Fibroblast of skin of right biceps (primary cell): ENCODE data around the gene GDF9.

Experiments
- DNase-seq: peaks from one replicate; pipeline ENCODE4 v3.0.0-alpha.2; 2013

GDF9 gene

GRCh38 chr5:132834057-132834456, 32.2 kb downstream of the GDF9 start:
- no peak for DNase-seq

GRCh38 chr5:132832612-132833011, 33.7 kb downstream of the GDF9 start:
- no peak for DNase-seq

DNA sequence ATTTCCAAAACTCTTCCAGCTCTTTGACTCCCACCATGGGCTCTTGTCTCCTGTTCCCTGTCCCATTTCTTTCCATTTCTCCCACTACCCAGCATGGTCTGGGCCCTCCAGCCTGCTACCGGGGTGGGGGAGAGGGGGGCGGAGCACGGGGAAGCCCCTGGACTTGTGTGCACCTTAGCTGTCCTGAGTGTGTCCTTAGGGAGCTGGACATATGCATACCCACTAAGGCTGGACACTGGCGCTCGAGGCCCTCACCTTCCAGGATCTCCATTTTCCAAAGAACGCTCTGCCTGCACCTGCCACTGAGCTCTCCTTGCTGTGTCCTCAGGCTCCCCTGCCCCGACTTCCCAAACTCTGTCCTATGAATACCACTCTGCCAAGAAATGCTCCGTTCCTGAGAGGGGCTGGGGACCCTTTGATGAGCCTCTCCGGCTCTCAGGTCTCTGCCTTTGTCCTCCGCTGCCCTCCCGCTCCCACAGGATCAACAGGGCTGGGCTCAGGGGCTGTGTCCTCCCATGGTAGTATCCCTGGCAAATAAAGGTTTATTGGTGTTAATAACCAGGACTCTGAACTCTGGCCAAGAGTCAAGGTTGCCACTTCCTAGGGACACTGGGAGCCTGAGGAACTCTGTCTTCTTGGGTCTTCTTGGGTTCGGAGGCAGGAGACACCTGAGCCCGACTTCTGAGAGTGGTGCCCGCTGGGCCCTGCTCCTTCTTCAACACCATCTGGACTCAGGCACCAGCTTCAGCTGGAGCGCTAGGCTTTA, 35.0 kb downstream of the GDF9 start:
- no peak for DNase-seq

DNA sequence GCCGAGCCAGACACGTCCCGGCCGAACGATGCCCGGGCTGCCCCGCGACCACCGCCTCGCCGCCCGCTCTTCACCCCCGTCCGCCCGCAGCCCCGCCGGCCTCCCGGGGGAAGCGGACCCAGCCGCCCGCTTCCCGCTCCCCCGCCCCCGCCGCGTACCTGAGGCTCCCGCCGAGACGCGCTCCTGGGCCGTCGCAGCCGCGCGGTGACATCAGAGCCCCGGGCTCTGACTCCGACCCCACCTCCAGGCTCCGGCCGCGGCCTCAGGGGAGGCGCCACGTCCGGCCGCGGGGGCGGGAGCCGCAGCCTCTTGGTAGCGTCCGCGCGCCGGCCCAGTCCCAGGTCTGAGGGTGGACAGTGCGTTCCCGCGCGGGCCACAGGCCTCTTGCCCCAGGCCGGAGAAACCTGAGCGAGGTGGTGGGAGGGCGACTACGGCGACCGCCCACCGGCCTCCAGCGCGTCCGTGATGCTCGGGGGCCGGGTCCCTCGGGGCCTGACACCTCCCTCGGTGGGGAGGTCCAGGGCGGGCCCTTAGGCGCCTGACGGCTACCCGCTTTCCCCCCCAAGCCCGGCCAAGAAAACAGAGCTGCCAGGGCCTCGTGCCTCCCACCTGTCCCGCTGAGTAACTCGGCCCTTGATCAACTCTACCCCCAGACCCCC, 35.7 kb downstream of the GDF9 start, which contains the start of gene SHROOM1:
TSS of gene SHROOM1 (minus strand) at position 212 of the 659 bp plus-strand sequence. CDS start 4,507 bp downstream, outside the sequence.
- DNase-seq = peak; percentile 20

DNA sequence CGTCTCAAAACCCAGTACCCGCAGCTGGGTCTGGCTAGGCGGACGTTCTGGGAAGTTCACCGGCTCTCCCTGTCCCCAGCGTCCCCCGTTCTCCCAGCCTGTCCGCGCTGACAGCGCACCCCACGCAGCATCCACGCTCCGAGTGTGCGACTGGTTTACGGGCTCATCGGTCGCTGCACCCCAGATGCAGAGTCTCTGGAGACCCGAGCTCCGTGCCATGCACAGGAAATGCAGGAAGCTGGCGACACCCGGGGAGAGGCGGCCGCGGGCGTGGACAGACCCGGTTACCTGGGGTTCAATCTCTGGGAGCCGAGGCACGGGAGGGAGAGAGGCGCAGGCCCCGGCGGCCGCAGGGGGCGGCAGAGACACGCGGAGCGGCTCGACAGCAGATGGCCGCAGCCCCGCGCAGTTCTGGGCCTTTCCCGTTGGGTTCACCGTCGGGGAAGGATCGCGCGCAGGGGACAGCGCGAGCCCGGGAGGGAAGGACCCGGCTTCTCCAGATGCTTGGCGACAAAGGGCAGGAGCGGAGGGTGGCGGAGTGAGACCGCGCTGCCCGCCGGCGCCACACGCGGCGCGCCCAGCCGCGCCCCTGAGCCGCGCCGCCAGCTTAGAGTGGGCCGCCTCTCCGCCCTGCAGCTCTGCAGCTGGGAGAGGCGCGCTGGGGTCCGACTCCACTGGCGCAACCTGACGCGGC, 36.4 kb downstream of the GDF9 start:
- peak; percentile 64 for DNase-seq

DNA sequence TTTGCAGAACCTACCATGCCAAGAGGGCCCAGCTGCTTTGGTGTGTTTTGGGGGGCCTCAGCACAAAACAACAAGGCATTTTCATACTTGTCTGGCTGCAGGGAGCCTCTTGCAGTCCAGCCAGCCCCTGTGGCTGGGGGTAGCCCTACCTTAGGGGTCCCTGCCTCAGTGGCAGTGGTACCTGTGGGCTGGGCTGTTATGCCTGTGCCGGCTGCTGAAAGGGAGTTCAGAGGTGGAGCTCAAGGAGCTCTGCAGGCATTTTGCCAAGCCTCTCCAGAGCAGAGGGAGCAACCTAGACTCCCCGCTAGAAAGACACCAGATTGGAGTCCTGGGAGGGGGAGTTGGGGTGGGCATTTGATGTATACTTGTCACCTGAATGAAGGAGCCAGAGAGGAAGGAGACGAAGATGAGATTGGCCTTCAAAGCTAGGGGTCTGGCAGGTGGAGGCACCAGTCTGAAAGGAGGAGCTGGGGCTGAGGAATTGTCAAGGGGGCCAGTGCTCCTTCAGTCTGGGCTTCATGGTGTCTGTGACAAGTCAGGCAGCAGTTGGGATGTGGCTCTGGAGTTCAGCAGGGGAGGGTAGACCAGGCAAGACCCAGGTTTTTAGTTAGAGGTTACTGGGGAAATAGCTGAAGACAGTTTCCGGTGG, 37.3 kb downstream of the GDF9 start:
- no peak for DNase-seq

DNA sequence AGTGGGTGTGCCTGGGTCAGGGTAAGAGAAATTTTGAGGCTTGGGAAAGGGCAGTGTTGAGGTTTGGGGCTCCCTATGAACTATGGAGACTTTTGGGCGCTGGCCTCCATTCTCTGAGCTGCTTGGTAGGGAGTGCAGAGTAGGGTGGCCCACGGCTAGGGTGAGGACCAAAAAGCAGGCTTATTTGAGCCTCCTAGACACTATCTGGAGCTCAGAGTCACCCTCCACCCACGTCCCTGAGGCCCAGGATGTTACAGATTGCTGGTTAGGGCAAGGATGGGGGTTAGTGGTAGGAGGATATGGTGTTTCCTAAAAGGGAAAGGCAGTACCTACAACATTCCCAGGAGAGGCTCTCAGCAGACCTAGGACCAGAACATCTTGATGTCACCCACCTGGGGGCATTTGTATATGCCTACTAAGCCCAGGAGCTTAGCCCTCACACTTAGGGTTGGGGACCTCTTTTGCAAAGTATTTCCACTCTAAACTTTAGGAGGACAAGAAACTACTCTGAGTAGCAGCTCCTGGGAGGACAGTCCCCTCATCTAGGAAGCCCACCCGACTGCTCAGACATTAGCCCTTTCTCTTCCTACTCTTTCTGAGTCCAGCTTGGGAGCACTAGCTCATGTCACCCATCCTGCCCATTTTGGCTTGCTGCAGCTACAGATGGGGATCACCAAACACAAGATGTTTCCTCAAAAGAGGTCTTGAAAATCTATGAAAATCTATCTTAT, 38.2 kb downstream of the GDF9 start:
- DNase-seq = no peak

DNA sequence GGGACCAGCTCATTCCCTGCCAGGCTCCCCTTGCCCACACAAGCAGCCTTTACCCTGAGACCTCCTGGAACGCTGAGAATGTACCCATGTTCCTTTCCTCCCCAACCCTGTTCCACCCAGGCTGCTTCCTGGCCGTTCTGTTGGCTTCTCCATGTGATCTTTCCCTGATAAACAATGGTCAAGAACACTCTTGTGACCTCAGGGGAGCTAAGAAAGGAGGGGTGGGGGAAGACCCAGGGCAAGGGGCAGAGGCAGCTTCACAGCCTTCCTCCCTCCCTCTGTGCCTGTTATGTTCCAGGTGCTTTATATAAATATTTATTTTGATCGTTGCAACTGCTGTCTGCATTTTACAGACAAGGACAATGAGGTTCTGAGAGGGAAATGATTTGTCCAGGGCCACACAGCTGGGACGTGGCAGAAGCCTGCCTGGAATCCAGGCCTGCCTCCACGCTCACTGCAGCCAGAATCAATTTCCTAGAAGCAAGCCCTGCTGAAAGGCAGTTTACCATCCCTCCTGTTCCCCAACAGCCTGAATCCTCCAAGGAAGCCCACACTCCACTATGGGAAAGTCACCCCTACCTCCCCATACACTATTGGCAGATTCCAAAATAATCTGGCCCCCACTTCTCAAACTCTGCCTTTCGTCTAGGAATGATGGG, 39.7 kb downstream of the GDF9 start:
- DNase-seq = no peak

- DNase-seq = no peak
Measured at GRCh38 chr5:132825834-132826391, 40.4 kb downstream of the GDF9 start.

GRCh38 chr5:132825033-132825833, 41.0 kb downstream of the GDF9 start:
- no peak for DNase-seq

DNA sequence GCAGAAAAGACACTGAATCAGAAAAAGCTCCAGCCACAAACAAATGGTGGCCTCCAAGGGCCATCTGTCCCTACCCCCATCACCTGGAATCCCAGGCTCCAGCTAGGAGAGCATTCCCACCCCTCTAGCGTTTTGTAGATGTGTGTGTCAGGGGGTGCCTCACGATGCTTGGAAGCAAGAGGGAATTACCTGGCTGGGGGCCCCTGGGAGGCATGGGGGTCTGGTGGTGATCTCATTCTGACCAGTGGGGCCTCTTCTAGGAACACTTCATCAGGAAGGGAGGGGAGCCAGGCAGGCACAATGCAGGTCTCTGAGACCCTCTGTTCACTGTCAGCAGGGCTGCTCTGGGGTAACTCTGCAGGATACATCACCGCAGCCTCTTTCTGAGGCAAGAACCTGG, 41.8 kb downstream of the GDF9 start:
- DNase-seq = no peak

- DNase-seq = no peak
Measured at GRCh38 chr5:132823481-132824050, 42.7 kb downstream of the GDF9 start.

DNA sequence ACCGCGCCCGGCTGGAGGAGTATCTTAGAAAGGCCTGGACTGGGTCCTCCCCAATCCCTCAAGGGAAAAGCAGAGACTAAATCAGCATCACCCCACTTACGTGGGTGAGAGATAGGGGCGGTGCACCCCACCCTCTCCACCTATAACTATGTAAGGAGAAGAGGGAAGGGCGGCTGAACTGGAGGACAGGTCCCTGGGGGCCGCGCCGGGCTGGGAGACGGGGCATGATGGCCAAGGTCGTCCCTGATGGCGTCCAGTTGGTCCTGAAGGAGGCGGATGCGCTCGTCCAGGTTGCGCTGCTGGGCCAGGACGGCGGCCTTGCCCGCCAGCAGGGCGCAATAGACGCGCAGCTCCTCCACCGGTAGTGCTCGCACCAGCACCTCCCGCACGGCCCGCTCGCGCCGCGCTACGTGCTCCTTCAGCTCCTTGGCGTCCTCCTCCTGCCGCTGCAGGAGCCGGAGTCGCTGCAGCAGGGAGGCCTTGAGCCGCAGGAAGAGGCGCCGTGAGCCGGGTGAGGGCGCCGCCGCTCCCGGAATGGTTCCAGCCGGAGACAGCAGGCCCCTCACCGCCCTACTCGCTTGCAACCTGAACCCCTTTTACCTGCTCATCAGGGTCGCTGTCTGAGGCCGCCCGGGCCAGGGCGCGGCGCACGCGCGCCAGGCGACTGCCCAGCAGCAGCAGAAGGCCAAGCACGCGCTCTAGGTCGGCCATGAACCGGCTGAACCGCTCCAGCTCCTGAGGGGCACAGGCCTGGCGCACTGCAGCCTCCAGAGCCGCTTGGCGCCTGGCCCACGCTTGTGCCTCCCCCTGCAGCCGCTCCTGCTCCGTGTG, 43.4 kb downstream of the GDF9 start:
- peak; percentile 38 for DNase-seq

DNA sequence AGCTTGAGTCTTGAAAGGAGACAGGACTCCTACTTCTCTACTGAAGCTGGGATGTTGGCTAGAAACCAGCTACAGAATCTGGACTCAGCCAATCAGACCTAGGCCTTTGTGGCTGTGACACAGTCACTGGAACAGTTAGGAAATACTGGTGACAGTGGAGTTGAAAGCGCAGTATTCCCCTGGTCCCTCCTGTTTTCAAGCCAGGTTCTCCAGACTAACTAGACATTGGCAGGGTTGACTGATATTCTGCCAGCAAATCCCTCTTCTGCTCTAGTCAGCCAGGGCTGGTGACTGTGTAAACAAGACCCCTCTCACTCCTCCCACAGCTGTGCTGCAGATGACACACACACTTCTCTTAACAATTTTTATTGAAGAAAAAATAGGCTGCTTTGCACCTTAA, 44.5 kb downstream of the GDF9 start:
- no peak for DNase-seq

- DNase-seq = no peak
Measured at GRCh38 chr5:132821350-132821749, 44.9 kb downstream of the GDF9 start.

DNA sequence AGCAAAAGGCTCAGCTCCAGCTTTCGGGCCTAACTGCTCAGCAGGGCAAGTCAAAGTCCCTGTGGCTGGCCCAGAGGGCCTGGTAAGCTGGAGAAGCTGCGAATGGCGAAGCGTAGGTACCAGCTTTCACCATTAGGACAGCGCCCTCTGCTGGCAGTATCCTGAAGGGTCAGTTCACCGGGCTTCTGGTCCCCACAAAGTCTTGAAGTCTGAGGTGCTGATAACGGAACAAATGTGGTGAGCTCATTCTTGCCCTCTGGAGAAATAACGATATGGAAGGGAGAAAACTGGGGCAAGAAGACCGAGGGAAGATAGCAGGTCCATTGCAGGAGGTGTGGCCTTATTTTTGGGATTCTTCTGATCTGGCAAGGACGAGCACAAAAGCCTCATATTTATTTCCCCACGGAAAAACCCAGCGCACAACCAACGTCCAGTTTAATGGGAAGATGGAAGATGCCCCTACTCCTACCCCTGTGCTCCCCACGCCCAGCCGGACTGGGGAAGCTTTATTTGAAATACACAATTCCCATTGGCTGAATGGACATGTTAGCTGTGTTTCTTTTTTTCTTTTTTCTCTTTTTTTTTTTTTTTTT, 46.0 kb downstream of the GDF9 start:
- DNase-seq = peak; percentile 82

- DNase-seq = no peak
Measured at GRCh38 chr5:132819468-132819867, 46.8 kb downstream of the GDF9 start.

DNA sequence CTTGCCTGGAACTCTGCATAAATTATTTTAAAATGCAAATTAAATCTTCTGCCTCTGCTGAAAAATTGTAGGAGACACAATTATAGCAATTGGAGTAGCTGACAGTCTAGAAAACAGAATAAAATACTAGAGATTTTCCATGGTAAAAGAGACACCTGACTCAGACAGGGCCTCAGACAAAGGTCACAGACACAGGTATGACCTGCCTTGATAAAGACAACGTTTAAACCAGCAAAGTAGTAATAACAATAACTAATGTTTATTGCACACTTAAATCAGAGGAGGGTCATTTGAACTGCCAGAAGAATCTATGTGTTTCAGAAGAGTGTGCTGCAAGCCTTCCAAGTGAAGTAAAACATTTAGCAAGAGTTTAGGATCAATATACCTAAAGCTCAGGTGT, 49.3 kb downstream of the GDF9 start:
- DNase-seq = no peak

GRCh38 chr5:132816554-132816953, 49.7 kb downstream of the GDF9 start:
- DNase-seq = no peak
